LHCN-M2 (cell line): ENCODE data around the gene CDKL5. TPM values are rescaled to one million over a fixed set of nuclear protein-coding genes. Genes with fewer than 3 reads are reported as not detected.
A peak's percentile ranks its signal among the peaks of the same experiment; 100 is the strongest.
"Not testable (repeated sequence)": the region's sequence is repeated elsewhere in the genome, so short reads cannot be mapped to it uniquely, and the experiment has no call there.

Experiments
- DNase-seq: peaks from one replicate; pipeline ENCODE4 v3.0.0-alpha.2; 2012; ENCODE audit warnings: low read depth
- polyA plus RNA-seq: library from polyadenylated mRNA; unstranded; fragments of >200 nt; gene quantifications from one replicate; pipeline ENCODE4 v1.2.1, GENCODE V29; 2012; ENCODE audit warnings: missing spikeins
- total RNA-seq: library from RNA; depleted of rRNA; stranded (reverse); fragments of >200 nt; gene quantifications from 2 replicates; pipeline ENCODE4 v1.2.3, GENCODE V29; 2014; rRNA removed

CDKL5 gene
- total RNA-seq = 3.5 and 4.0 TPM in 2 replicates
- polyA plus RNA-seq = 1.3 TPM

DNA sequence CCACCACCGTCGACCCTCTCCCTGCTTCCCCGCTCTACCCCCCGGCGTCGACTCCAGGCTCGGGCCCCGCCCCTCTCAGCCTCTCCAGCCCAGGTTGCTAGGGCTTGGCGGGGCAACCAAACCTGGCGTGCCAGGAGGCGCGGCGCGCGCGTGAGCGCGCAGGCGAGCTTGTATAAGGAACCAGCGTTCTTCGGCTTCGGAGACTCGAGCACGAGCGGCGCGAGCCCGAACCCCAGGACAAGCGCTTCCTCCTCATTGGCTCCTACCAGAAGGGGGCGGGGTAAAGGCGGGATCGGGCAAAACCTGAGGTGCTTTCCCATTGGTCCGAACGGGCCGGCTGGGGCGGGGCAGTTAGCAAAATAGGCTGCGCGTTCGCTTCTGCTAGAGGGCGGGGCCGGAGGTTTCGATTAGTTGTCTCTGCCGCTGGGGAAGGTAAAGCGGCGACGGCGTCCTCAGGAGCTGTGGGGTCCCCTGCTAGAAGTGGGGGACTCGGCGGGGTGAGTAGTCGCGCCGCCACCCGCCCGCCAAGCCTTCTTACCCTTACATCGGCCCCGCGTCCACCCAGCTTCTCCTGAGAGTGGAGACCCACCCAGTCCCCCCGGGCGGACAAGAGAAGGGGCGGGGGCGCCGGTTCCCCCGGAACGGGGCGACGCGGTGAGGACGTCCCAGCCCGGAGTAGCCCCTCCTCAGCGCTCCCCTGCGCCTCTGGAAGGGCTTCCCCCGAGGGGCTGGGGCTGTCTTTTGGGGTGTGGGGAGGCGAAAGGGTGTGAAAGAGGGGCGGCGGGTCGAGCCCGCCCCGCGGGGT, at the start of gene CDKL5:
CDKL5 (plus strand) TSS at position 410 of the 805 bp plus-strand sequence. CDS start 81,489 bp downstream, outside the sequence.
- DNase-seq = peak; percentile 93

DNA sequence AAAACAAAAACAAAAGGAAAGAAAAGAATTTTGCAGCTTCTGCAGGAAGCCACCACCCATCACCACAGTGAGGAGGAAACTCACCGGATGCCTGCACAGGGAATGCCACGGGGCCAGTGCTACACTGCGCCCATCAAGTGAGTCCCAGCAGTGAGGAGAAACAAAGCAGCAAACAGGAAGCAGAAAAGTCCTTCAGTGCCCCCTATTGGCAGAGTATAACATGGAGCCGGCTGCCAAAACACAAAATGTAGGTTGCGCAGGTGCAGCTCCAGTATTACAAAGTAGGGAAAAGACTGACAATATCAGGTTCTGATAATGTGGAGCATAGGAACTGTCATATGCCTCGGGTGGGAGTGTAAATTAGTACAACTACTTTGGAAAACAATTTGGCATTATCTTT, 47.6 kb upstream of the CDKL5 start:
- peak; percentile 19 for DNase-seq

DNA sequence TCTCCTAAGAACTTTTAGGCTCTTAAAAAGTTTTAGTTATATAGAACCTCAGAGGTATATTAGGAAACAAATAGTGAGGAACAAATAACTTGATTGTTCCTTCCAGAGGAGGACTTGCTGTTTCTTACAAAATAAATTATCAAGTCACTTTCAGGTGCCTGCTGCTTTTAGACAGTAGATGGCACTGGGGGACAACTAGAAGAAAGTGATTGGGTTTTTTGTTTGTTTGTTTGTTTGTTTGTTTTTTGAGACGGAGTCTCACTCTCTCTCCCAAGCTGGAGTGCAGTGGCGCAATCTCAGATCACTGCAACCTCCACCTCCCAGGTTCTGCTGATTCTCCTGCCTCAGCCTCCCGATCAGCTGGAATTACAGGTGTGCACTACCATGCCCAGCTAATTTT, 35.4 kb upstream of the CDKL5 start:
- DNase-seq = no peak

DNA sequence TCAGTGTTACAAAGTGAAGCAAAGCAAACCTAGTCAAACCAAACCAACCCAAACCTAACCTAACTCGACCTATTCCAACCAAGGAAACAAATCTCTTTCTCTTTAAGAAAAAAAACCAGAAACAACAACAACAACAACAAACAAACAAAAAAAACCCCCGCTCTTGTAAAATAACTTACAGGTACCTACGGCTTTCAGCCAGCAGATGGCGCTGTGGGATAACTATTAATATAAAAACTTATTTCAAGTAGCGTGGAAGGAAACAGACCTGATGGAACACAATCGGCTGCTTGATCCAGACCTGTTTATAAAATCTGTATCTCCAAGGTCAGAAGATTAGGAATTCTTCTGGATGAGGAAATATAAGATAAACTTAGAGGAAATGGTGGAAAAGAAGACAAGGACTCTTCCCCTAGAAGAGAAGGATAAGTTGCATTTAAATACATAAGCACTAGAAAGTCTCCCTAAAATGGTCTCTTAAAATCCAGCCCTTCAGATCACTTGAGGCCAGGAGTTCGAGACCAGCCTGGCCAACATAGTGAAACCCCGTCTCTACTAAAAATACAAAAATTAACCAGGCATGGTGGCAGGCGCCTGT, 34.4 kb upstream of the CDKL5 start:
- DNase-seq = peak; percentile 31

DNA sequence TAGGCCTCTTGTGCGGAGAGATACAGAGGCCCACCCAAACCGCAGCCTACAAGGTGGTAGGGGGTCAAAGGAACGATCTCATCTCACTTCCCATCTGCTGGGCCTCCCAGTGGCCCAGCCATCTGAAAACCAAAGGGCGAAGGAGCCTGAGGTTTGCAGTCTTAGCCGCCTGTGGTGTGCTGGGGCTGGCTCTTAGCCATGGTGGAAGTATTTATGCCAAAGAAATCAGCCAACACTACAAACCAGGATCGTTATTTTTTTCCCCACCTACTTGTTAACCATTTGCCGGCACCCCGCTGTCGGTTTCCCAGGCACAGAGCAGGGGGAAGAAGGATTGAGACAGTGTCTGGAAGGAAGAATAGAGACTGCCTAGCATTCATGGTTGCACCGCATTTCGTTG, 30.9 kb upstream of the CDKL5 start:
- DNase-seq = no peak

DNA sequence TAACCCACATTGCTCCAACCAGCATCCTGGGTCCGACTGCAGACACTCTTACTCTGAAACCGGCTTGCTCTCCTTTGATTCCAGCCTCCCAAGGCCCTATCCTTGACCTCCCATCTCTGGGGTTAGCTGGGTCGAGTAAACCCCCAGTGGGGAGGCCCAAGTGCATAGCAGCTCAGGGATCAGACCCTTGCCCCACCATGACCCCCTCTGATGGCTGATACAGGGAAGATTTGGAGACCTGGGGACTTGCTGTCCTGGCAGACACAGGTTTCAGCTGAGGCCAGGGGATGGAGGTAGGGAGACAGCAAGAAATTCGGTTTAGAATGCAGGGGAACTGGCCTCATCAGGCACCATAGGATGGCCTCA, 23.6 kb upstream of the CDKL5 start:
- no peak for DNase-seq

DNA sequence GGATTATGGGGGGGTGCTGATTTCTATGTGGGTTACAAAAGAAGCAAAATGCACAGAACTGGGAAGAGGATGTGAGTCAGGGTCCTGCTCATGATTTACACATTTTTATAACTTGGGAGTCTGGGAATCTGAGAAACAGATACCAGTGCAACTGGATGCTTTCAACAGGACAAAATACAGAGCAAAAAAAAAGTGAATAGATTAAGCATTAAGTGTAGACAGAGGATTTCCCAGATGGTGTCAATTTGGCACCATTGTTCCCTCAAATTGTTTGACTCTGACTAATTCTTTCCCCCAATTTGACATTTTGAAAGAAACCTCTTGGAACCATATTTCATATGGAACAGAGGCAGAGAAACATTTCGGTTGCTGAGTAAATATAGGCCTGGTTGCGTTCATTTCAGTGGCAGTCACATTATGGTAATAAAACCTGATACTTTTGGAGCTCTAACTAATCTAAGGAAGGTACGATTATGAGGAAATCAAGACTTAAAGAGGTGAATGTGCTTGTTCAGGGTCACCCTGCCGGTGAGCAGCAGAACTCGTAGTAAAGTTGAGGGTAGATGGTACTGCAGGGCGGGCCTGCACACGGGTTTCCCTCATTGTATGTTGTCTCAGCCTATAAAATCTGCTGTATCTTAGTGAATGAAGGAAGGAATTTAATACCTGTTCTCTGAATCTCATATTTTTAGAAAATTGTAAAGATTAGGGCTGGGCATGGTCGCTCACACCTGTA, 18.7 kb upstream of the CDKL5 start:
- no peak for DNase-seq

DNA sequence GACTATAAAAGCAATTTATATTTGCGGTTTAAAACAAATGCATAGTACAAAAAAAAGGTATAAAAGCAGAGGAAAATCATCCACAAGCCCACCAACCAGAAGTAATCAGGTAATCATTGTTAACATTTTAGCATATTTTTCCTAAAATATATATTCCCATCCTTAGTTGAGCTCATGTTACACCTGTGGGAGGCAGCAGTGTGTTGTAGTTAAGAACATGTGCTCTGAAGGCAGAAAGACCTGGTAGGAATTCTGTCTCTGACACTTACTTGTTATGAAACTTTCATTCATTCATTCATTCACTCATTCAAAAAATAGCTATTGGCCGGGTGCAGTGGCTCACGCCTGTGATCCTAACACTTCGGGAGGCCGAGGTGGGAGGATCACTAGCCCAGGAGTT, 15.4 kb upstream of the CDKL5 start:
- DNase-seq = peak; percentile 32

DNA sequence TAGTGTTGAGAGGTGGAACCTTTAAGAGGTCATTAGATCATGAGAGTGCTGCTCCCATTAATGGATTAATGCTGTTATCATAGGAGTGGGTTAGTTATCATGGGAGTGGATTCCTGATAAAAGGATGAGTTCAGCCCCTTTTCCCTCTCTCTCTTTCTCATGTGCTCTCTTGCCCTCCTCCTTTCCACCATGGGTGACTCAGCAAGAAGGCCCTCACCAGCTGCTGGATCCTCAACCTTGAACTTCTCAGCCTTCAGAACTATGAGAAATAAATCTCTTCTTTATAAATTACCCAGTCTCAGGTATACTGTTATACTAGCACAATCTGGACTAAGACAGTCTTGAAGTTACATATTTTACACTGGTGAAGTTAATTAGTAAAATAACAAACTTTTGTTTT, 10.0 kb upstream of the CDKL5 start:
- DNase-seq = peak; percentile 45

DNA sequence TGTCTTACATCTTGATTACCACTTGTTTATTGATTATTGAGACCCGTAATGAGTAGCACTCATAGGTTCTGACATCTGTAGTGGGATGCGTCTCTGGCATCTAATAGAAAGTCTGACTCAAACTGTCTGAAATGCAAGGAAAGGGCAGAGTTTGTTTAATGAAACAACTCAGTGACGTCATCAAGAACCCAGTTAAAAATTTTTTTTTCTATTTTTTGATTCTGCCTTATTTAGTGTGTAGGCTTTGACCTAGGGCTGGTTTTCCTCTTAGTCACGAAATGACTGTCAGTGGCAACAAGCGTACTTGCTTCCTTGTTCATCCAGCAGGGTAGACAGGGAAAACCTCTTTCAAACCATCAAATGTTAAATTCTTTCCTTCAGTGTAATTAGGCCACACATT, 3.1 kb upstream of the CDKL5 start:
- peak; percentile 84 for DNase-seq

DNA sequence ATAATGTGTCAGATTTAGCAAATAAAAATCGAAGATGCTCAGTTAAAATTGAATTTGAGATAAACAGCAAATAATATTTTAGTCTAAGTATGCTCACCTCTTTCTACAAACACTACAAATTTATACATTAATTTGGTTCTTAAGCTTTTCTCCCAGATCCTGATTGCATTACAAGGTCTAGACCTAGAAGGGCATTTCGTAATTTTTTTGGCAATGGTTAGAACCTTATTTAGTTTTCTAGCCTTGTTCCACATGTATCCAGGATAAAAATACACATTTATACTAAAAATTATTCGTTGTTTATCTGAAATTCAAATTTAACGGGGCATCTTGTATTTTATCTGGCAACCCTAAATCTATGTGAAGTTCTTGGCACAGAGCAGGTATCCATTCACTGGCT, 2.5 kb upstream of the CDKL5 start:
- no peak for DNase-seq

DNA sequence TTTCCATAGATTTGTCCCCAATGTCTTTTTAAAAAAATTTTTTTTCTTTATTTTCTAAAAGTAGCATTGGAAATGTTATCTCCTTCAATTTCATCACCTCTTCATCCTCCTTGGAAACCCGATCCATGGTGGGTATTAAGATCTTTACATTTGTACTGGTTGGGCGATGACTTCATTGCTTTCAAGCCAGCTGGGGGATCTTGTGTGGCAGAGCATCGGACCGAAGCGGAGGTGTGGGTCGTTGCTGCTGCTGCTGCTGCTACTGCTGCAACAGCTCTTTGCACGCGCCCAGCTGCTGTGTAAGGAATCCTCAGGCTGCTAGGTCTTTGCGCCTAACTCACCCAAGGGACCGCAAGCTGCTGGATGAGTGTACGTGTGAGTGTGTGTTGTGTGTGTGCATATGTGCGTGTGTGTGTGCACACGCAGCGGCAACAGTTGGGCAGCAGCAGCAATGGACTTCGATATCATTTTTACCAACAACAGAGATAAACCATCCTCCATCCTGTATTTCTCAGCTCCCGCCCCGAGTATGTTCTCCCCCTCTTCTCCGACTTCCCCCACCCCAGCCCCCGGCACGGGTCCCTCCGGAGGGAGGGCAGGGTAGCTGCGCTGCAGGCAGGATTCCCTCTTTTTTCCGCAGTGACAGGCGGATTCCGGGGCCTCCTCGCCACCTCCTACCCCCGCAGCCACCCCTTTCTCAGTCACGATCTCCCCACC, 768 bp upstream of the CDKL5 start:
- peak; percentile 63 for DNase-seq

DNA sequence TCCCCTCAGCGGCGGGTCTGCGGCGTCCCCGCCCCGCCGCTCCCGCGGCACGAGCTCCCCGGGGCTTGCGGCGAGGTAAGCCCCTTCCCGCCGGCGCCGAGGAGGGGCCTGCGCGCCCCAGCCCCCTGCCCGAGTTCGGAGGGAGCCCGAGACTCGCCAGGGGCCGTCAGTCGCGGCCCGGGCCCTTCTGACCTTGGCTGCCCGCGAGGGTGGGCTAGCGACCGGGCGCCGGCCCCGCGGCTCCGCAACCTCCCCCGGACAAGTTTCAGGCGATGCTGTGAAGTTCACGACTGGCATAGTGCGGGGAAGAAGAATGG, 554 bp downstream of the CDKL5 start:
- no peak for DNase-seq

DNA sequence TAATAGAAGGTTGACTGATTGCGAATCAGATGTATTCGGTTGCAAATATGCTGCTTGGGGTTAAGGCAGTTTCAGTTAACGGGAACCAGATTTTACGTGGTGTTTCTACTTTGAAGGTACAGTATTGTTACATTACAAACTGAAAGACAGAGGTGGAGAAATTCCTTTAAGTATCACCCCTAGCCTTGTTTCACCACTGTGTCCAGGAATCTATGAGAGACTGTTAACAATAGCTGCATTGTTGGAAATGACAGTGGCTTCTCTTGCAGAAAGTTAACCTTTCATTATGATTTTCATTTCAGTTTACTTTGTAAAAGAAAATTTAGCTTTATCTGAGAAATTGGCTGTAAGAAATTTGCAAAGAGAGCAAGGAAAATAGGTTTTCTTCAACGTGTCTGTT, 2.6 kb downstream of the CDKL5 start:
- DNase-seq = no peak

DNA sequence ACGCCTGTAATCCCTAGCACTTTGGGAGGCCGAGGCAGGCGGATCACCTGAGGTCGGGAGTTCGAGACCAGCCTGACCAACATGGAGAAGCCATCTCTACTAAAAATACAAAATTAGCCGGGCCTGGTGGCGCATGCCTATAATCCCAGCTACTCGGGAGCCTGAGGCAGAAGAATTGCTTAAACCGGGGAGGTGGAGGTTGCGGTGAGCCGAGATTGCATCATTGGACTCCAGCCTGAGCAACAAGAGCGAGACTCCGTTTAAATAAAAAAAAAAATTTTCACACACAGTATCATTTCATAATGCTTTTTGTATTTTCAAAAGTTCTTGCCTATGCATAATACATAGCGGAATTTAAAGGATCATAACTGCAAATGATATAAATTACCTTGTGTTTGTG, 7.9 kb downstream of the CDKL5 start:
- DNase-seq = not testable (repeated sequence)

DNA sequence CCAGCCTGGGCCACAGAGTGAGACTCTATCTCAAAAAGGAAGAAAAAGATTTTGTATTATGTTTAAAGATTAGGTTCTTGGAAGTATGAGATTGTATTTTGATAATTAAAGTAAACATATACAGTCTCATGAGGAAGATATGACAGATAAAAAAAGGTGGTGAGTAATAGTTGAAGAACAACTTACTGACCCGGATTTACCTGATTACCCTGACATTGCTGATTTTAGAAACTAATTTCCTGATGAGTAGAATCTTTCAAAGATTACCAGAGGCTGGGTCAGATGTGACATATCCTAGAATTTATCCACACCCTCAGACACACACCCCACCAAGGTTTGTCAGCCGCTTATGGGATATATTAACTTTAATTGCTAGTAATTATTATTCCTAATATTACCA, 9.5 kb downstream of the CDKL5 start:
- no peak for DNase-seq

DNA sequence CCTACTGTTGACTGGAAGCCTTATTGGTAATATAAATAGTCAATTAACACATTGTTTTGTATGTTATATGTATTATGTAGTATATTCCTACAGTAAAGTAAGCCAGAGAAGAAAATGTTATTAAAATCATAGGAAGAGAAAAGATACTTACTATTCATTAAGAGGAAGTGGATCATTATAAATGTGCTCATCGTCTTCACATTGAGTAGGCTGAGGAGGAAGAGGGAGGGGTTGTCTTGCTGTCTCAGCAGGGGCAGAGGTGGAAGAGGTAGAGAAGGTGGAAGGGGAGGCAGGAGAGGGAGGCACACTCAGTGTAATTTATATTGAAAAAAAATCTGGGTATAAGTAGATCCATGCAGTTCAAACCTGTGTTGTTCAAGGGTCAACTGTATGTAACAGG, 10.6 kb downstream of the CDKL5 start:
- DNase-seq = no peak

DNA sequence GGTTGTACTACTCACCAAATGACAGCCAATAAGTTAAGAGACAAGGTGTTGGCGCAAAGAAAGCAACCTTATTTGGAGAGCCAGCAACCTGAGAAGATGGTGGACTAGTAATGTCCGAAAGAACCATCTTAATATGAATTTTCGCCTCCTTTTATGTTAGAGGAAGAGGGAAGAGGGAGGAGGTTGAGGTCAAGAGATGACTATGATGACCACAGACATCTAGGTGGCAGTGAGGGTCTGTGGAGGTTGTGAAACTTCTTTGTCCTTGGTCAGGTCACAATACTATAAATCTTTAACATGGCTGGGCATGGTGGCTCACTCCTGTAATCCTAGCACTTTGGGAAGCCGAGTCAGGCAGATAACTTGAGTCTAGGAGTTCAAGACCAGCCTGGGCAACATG, 15.4 kb downstream of the CDKL5 start:
- DNase-seq = no peak

DNA sequence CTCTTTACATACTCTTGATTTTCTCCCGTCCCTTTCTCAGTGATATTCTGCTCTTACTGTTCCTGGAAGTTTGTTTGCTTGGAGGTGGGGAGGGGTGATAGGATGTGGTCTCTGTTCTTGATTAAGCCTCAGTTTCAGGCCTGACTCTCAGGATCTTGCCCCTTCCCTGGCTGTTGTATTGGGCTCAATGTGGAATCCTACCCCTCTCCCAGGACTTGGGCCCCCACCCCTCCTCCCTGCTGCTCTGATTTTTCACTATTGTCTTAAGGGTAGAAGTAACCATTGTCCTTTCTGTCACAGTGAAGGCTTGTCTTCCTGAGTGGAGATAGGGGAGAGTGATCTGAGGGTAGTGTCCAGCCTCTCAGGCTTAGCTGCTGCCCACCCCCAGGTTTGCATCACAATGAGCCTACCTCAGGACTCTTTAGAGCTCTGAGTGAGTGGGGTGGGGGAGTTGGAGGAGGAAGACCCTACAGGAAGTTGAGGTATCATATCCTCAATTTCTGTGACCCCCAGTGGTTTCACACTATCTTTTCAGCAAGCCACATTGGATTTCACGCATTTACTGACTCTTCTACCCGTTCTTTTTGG, 16.5 kb downstream of the CDKL5 start:
- no peak for DNase-seq

DNA sequence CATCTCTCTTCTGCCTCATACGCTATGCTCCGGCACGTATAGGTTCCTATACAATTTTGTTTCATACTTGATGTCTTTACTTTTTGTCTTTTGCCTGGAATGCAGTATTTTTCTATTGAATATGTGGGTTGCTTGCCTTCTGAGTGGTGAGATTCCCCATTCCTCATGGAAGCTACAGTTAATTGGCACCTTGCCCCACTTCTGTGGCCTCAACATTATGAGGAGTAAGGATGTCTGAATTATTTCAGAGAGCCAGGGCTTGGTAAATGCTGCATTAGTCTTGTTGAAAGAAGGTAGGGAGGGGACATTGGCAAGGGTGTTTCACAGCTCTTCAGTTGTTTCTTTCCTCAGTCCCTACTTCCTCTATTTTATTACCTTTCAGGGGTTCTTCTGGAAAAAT, 23.0 kb downstream of the CDKL5 start:
- peak; percentile 18 for DNase-seq

DNA sequence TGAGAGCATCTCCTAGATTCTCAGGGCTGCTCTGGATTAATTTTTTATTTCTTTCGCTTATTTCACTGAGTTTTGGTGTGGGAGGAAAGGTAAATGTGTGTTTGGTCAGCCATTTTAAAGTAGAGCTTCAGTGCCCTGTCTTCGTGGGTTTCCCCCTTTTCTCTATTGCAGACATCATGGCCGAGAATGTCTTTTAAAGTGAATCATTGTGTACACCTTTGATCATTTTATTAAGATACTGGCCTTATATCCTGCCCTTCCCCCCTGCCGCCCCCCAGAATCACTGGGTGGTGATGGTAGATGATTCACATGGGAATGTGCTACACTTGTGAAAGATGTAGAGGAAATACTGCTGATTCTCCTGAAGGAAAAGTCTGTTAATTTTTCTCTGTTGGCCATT, 23.8 kb downstream of the CDKL5 start:
- DNase-seq = no peak

DNA sequence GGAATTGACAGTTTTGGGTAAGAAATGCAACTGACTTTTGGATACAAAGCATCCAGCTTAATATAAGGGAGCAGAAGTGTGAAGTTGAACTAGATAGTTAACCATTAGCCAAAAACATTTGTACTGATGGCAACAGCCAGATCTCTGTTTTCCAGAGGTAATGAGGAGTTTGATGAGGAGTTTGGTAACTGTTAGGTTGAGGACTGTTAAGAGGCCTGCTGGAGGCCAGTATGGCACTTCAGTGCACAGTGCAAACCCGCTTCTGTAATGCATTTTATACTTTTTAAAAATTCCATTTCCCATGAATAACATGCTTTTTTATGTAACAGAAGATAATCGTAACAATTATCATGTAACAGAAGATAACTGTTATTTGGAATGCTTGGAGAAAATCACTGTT, 30.0 kb downstream of the CDKL5 start:
- no peak for DNase-seq
